ENCODE results near the gene ZNF33B. TPM values are rescaled to one million over a fixed set of nuclear protein-coding genes. Genes with fewer than 3 reads are reported as not detected.

Gene ZNF33B
- polyA plus RNA-seq, 3 donors: 3.2 to 7.5 (median 3.8) TPM

DNA sequence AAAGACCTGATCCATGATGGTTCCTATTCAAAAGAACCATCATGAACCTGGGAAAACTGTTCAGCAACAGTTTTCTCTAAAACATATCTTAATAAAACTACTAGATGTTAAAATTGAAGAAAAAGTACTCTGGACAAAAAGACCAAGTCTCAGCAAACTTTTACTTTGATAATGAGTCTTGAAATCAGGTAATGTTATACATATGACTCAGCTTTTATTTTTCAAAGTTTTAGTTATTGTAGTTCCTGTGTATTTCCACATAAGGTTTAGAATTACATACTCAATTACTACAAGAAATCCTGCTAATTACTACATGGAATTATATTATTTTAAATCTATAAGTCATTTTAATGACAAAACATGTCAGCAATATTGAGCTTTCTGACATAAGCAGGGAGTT lies 42.2 kb downstream of the ZNF33B start:
- peaks cover 0 to 1% (median under 1%) of the 10 kb centered on the region in 3 donors for H3K27me3 Mint-ChIP-seq (ENCODE audit: low read depth in 3 of 3)
- Histone ChIP-seq H3K27me3 (ENCODE audit: control insufficient read depth in 2 of 2, insufficient read depth in 2 of 2, low read length in 2 of 2) (no peaks in the 10 kb centered on the region), H2AFZ (ENCODE audit: insufficient read depth, low read depth, low read length, poor library complexity, severe bottlenecking) (no peak overlapping the region), H3K36me3 (replicated peaks in 1 of 2; ENCODE audit: control insufficient read depth in 1 of 2, insufficient read depth in 2 of 2, low read length in 2 of 2) (peaks cover 31 to 52% of the 10 kb centered on the region in 2 donors), H3K9ac (ENCODE audit: insufficient read depth, low read length, poor library complexity, severe bottlenecking) (no peak overlapping the region), H3K9me3 (replicated peaks in 1 of 2; ENCODE audit: control insufficient read depth in 1 of 2, insufficient read depth in 1 of 2, low read length in 2 of 2) (peaks cover 10 to 61% of the 10 kb centered on the region in 2 donors), H3K4me3 (replicated peaks in 1 of 3; ENCODE audit: low read depth in 2 of 3, low read length in 3 of 3) (no peak overlapping the region), H4K20me1 (ENCODE audit: insufficient read depth, low read length) (no peaks in the 10 kb centered on the region), H3K4me2 (replicated peaks; ENCODE audit: extremely low read depth, low read length, poor library complexity, severe bottlenecking) (no peak overlapping the region), H3K4me1 (ENCODE audit: control insufficient read depth in 1 of 2, insufficient read depth in 2 of 2, low read length in 2 of 2) (no peaks in the 10 kb centered on the region), H3K79me2 (ENCODE audit: insufficient read depth, low read length) (no peaks in the 10 kb centered on the region), H3K27ac (ENCODE audit: low read depth in 1 of 2, low read length in 2 of 2) (no peak overlapping the region)
- TF ChIP-seq CTCF (IDR thresholded peaks at IDR 0.05): no peak
- H3K9me3 Mint-ChIP-seq: peaks cover 36 to 57% (median 38%) of the 10 kb centered on the region in 7 donors
- H3K36me3 Mint-ChIP-seq: peaks cover 51 to 56% of the 10 kb centered on the region in 2 donors
- H3K27ac Mint-ChIP-seq: no peak overlapping the region
- DNase-seq: no peak
- H3K4me3 Mint-ChIP-seq: no peak overlapping the region
- intact Hi-C loops (cut with micrococcal nuclease): no loop called here
- no peaks in the 10 kb centered on the region for H3K4me1 Mint-ChIP-seq

DNA sequence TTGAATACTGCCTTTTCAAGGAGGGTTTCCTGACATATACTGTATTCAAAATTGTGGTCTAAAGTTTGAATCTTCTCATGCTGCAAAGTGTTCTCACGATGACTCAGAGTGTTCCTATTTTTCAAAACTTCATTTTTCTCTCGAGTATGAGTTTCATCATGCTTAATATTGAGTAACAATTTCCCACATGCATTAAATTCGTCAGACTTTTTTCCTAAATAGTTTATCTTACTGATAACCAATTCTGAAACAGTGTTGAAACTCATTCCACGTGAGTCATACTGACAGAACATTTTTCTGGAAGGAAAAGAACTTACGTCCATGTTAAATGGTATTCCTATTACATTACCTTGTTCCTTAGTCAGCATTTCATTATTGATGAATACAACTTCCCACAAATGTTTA lies 44.1 kb downstream of the ZNF33B start:
- peaks cover 43 to 64% (median 44%) of the 10 kb centered on the region in 7 donors for H3K9me3 Mint-ChIP-seq
- TF ChIP-seq CTCF (IDR thresholded peaks at IDR 0.05): no peak

More for the DNA sequence above, 44.1 kb downstream of the ZNF33B start:
- no peaks in the 10 kb centered on the region for H3K27me3 ChIP-seq (ENCODE audit: control insufficient read depth in 2 of 2, insufficient read depth in 2 of 2, low read length in 2 of 2)
- peaks cover 56 to 59% of the 10 kb centered on the region in 2 donors for H3K36me3 Mint-ChIP-seq
- no peaks in the 10 kb centered on the region for H3K4me1 Mint-ChIP-seq
- peaks cover 17 to 70% of the 10 kb centered on the region in 2 donors for H3K9me3 ChIP-seq (replicated peaks in 1 of 2; ENCODE audit: control insufficient read depth in 1 of 2, insufficient read depth in 1 of 2, low read length in 2 of 2)
- intact Hi-C loops (cut with micrococcal nuclease): no loop called here
- no peaks in the 10 kb centered on the region for H3K4me1 ChIP-seq (ENCODE audit: control insufficient read depth in 1 of 2, insufficient read depth in 2 of 2, low read length in 2 of 2)
- no peaks in the 10 kb centered on the region for H4K20me1 ChIP-seq (ENCODE audit: insufficient read depth, low read length)
- H3K27ac Mint-ChIP-seq: no peak overlapping the region
- H3K79me2 ChIP-seq (ENCODE audit: insufficient read depth, low read length): no peaks in the 10 kb centered on the region
- H3K4me2 ChIP-seq (replicated peaks; ENCODE audit: extremely low read depth, low read length, poor library complexity, severe bottlenecking): no peak overlapping the region
- H3K36me3 ChIP-seq (replicated peaks in 1 of 2; ENCODE audit: control insufficient read depth in 1 of 2, insufficient read depth in 2 of 2, low read length in 2 of 2): peaks cover 33 to 62% of the 10 kb centered on the region in 2 donors
- peaks cover 0 to 1% (median 0%) of the 10 kb centered on the region in 3 donors for H3K27me3 Mint-ChIP-seq (ENCODE audit: low read depth in 3 of 3)
- no peak overlapping the region for H3K4me3 Mint-ChIP-seq
- peak in 1 of 3 donors; percentile 5 for DNase-seq
- H2AFZ ChIP-seq (ENCODE audit: insufficient read depth, low read depth, low read length, poor library complexity, severe bottlenecking): no peak overlapping the region
- no peak overlapping the region for H3K9ac ChIP-seq (ENCODE audit: insufficient read depth, low read length, poor library complexity, severe bottlenecking)
- H3K27ac ChIP-seq (ENCODE audit: low read depth in 1 of 2, low read length in 2 of 2): no peak overlapping the region
- WGBS (ENCODE audit: insufficient coverage): no CpG with 5 or more reads among the region's 5 CpGs
- H3K4me3 ChIP-seq (replicated peaks in 1 of 3; ENCODE audit: low read depth in 2 of 3, low read length in 3 of 3): peak overlapping the region in 1 of 3 experiments; percentile 24

Data from CD14-positive monocyte (primary cell).